ENCODE measurements around the gene GPR160.

The GPR160 gene

DNA sequence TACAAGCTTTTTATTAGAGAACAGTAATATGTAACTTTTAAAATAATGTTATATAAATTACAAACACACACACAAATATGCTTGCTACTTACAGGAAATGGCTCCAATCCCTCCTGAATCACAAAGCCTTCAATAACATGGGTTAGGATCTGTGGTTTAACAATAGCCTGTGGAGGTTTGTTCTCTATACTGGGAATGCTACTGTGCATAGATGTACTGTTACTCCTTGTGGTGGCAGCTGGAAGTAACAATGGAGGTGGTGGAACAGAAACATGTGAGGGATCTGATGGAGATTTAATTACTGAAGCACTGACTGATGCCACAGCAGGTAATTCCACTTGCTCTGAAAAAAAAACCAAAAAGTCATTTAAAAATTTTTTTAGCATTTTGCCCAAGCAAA is 79.3 kb downstream of the GPR160 start:
- no peak for DNase-seq

DNA sequence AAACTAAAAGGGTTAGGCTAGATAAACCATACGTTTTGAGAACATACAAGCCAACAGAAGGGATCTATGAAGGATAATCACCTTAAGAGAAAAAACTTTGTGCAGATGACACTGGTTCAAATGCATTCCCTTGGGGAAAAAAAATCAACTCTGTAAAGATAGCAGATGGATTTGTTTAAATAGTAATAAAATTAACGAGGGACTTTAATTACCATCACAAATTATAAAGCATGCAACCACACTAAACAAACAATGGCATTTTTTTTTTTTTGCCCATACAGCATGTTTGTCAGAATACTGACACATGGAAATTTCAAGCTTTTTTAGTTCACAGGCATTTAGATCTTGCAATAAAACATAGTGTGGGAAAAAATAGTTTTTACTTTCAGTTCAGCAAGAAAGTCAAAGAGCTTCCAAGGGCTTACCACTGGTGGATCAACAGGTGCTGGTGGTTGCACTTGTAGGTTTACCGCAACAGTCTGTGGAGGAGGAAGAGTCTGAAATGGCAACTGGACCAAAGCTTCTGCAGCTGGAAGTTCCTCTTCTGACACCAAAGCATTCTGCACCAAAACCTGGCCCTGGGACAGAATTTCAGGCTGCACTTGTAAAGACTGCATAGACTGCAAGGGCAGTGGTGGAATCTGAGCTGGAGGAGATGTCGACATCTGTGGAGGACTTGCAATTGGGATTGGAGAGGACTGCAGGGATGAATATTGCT is 90.6 kb downstream of the GPR160 start:
- no peak for DNase-seq

DNA sequence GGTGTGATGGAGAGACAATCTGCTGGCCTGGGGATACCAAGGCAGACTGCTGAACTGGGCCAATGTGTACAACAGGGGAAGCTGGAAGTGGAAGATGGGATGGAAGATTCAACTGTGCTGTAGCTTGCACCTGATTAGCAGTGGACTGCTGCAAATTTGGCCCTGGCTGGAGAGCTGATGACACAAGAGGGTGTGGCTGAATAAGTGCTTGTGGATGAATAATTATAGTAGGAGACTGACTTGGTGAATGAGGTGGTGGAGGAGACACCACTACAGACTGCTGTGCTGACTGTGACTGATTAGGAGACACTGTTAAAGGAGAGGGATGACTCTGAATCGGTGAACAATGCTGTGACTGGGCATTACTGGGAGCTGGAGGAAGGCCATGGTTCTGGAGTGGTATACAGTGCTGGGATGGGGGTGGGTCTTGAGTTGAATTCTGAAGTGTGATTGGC is 91.2 kb downstream of the GPR160 start:
- DNase-seq: no peak

DNA sequence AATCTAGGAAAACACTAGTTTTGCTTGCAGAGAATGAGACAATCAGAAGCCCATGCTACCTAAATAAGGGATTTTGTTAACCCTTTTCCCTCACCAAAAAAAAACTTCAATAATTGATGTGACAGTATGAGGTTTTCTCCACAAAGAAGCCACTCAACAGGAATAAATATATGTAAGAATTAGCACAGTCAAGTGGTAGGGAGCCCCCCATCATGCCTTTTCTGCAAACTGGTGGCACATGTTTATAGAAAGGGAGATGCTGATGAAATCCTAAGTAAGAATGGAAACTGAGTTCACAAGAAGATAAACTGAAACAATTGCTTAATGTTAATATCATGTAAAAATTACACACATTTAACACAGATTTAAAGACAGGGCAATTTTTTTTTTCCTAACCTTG is 92.7 kb downstream of the GPR160 start:
- no peak for DNase-seq

DNA sequence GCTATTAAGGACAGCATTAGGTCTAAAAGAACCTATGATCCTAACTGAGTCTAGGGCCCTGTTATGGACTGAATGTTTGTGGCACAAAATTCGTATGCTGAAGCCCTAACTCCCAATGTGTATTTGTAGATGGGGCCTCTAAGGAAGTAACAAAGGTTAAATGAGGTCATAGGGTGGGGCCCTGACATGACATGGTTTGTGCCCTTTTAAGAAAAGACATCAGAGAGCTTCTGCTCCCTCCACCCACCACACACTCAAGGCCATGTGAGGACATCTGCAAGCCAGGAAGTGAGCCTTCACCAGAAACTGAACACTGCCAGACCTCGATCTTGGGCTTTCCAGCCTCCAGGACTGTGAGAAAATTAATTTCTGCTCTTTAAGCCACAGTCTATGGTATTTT is 94.5 kb downstream of the GPR160 start:
- no peak for DNase-seq

Measured in NCI-H2081 (cell line).